HepG2 (cell line): ENCODE measurements around the gene GRID1. TPM values are rescaled to one million over a fixed set of nuclear protein-coding genes. Genes with fewer than 3 reads are reported as not detected.

ENCODE experiments used
- ATAC-seq: fragments of 200-7000 bp; cut with Tn5 transposase; 3 replicates; pipeline ENCODE4 v1.9.1; 2020; ENCODE audit warnings: mild to moderate bottlenecking, moderate library complexity
- BruUV-seq: library from RNA; stranded (reverse); fragments of 400-500 nt; replicated peaks from 2 replicates; lab custom pipeline; 2021; lab: Mats Ljungman, UMichigan
- CTCF ChIA-PET: fragments of 300-600 bp; formaldehyde crosslinking; extraction: SDS; loops from one replicate; lab custom pipeline; 2021; ENCODE audit warnings: low total read pairs, inconsistent platforms, low intra/inter-chr PET ratio; lab: Yijun Ruan, JAX
- POLR2A ChIA-PET: fragments of 350-600 bp; sonication (Branson Sonifier 250); formaldehyde crosslinking; loops from one replicate; lab custom pipeline; 2020; ENCODE audit warnings: antibody characterized with exemption, inconsistent platforms; lab: Yijun Ruan, JAX
- DNase-seq: peaks from one replicate; pipeline ENCODE4 v3.0.0-alpha.2; 2015; ENCODE audit warnings: low spot score
- FAIRE-seq: peaks from 3 replicates; lab custom pipeline; 2011; peaks lifted over from hg19 to GRCh38; lab: Jason Lieb, UNC
- H2AFZ ChIP-seq: one replicate; pipeline ENCODE4 v1.6.1; 2011; ENCODE audit warnings: low read length, inconsistent platforms
- H3K27ac ChIP-seq: fragments of 300-600 bp; 3 replicates; pipeline ENCODE4 v1.8.0; 2011; ENCODE audit warnings: mixed run types, mild to moderate bottlenecking, mixed read lengths, low read length, inconsistent platforms; ENCODE audit not compliant: insufficient read depth; ENCODE audit errors: extremely low read length
- H3K27me3 ChIP-seq, 2 experiments: fragments of 200-600 bp in 1 of 2; 2 replicates in 1 of 2; 3 replicates in 1 of 2; pipeline versions ENCODE4 v1.6.0 to v1.8.0; 2011; ENCODE audit warnings: low read length in 2 of 2, mild to moderate bottlenecking in 2 of 2, moderate library complexity in 2 of 2, inconsistent platforms in 1 of 2; ENCODE audit not compliant: insufficient read depth in 2 of 2, control insufficient read depth in 1 of 2
- H3K36me3 ChIP-seq, 2 experiments: fragments of 200-600 bp in 1 of 2; replicated peaks in 1 of 2; 2 replicates in 1 of 2; 3 replicates in 1 of 2; pipeline versions ENCODE4 v1.5.1 to v1.8.0; 2011; ENCODE audit warnings: low read length in 2 of 2, inconsistent platforms in 1 of 2; ENCODE audit not compliant: insufficient read depth in 2 of 2, control insufficient read depth in 1 of 2
- H3K4me1 ChIP-seq: 2 replicates; pipeline ENCODE4 v1.5.1; 2012; ENCODE audit warnings: low read length, inconsistent platforms; ENCODE audit not compliant: insufficient read depth
- H3K4me2 ChIP-seq: 2 replicates; pipeline ENCODE4 v1.6.0; 2011; ENCODE audit warnings: low read depth, low read length, inconsistent platforms
- H3K4me3 ChIP-seq, 3 experiments: fragments of 200-600 bp in 1 of 3; sonication (generic), shearing (Covaris generic) in 1 of 3; replicated peaks in 1 of 3; 2 replicates each; pipeline ENCODE4 v1.5.1; 2011 to 2016; ENCODE audit warnings: low read length in 3 of 3, inconsistent platforms in 2 of 3, low read depth in 2 of 3, mild to moderate bottlenecking in 2 of 3, control low read depth in 1 of 3, mixed read lengths in 1 of 3; ENCODE audit not compliant: insufficient read depth in 1 of 3
- H3K79me2 ChIP-seq: one replicate; pipeline ENCODE4 v1.6.1; 2011; ENCODE audit warnings: low read length, inconsistent platforms; ENCODE audit not compliant: insufficient read depth
- H3K9ac ChIP-seq: 2 replicates; pipeline ENCODE4 v1.6.0; 2011; ENCODE audit warnings: mild to moderate bottlenecking, low read depth, low read length, inconsistent platforms; ENCODE audit not compliant: insufficient read depth
- H3K9me3 ChIP-seq: 2 replicates; pipeline ENCODE4 v1.5.1; 2012; ENCODE audit warnings: mild to moderate bottlenecking, low read length
- H4K20me1 ChIP-seq: 2 replicates; pipeline ENCODE4 v1.6.0; 2011; ENCODE audit warnings: inconsistent platforms, mild to moderate bottlenecking, low read length, moderate library complexity; ENCODE audit not compliant: insufficient read depth
- ATF1 ChIP-seq: IDR thresholded peaks from 2 replicates; pipeline ENCODE4 v1.6.1; 2016; ENCODE audit warnings: mild to moderate bottlenecking, control low read depth
- CHD4 ChIP-seq: fragments of 200-600 bp; sonication (generic); IDR thresholded peaks from 2 replicates; pipeline ENCODE4 v1.7.0; 2017; ENCODE audit warnings: mild to moderate bottlenecking, low read length, borderline replicate concordance
- DR1 ChIP-seq: sonication (generic); formaldehyde crosslinking; IDR thresholded peaks from 2 replicates; pipeline ENCODE4 v1.8.0; 2021; ENCODE audit warnings: mild to moderate bottlenecking, missing genetic modification reagents, inconsistent platforms
- NAIF1 ChIP-seq: sonication (generic); formaldehyde crosslinking; IDR thresholded peaks from 2 replicates; pipeline ENCODE4 v1.5.0; 2020; ENCODE audit warnings: mild to moderate bottlenecking, missing genetic modification reagents, borderline replicate concordance
- PAWR ChIP-seq: sonication (generic); formaldehyde crosslinking; IDR thresholded peaks from 2 replicates; pipeline ENCODE4 v1.4.0; 2020; ENCODE audit warnings: missing genetic modification reagents, mild to moderate bottlenecking, borderline replicate concordance
- PCBP1 ChIP-seq: fragments of 200-400 bp; formaldehyde crosslinking; IDR thresholded peaks from 2 replicates; pipeline ENCODE4 v1.6.1; 2017; ENCODE audit warnings: mild to moderate bottlenecking, low read depth, low read length, borderline replicate concordance
- SRY ChIP-seq: sonication (generic); formaldehyde crosslinking; IDR thresholded peaks from 2 replicates; pipeline ENCODE4 v1.8.0; 2022; ENCODE audit warnings: mild to moderate bottlenecking, missing genetic modification reagents
- ZNF276 ChIP-seq: sonication (generic); formaldehyde crosslinking; IDR thresholded peaks from 2 replicates; pipeline ENCODE4 v1.4.0; 2020; ENCODE audit warnings: mild to moderate bottlenecking, low read depth, missing genetic modification reagents
- WGBS: methylation state at CpG from one replicate; pipeline ENCODE4 v1.1.6; 2017; ENCODE audit warnings: low lambda C conversion rate; 5-methylcytosine and 5-hydroxymethylcytosine counted together
- in situ Hi-C: cut with HindIII; loops from 2 replicates; pipeline ENCODE4 v1.10.0; 2017; ENCODE audit warnings: low pct_unique_long_range_greater_than_20kb; ENCODE audit not compliant: extremely low pct_ligation_motif_present
- intact Hi-C: fragments of 100-400 bp; cut with micrococcal nuclease; formaldehyde crosslinking; loops from one replicate; pipeline ENCODE4 v1.10.0; 2022; ENCODE audit not compliant: unreplicated experiment
- polyA plus RNA-seq, 8 experiments: library from polyadenylated mRNA; depleted of rRNA in 3 of 8; stranded (reverse) in 7 of 8; unstranded in 1 of 8; fragments of >200 nt; fragmentation: Illumina TruSeq in 4 of 8; extraction: Trizol in 4 of 8; gene quantifications; 2 replicates each; pipeline versions ENCODE4 v1.2.1 to v1.2.3, GENCODE V29; 2011 to 2016; ENCODE audit warnings: low read depth in 4 of 8, missing spikeins in 1 of 8, mixed read lengths in 1 of 8; ENCODE audit not compliant: insufficient read depth in 1 of 8
- total RNA-seq, 5 experiments: library from RNA; depleted of rRNA; stranded (reverse); fragments of >200 nt; fragmentation: Illumina TruSeq; extraction: Trizol; gene quantifications; 2 replicates each; pipeline ENCODE4 v1.2.3, GENCODE V29; 2016; ENCODE audit warnings: low read depth in 1 of 5

The GRID1 gene
- total and polyA plus RNA-seq, 2 of the 13 experiments (the other 11 are each of a cell fraction or from before 2014, with no cell fraction given), result 0.05 TPM; not detected in 1

- TF ChIP-seq ATF1 (no peak), CHD4 (no peak), ZNF276 (CRISPR knock-in tag) (no peak), NAIF1 (CRISPR knock-in tag) (no peak), PCBP1 (no peak)
- TF ChIP-seq, all 625 proteins: peak for 0
- Histone ChIP-seq H3K36me3 (no peaks in the 10 kb centered on the region), H3K27me3 (no peaks in the 10 kb centered on the region), H3K9me3 (no peaks in the 10 kb centered on the region), H3K27ac (no peak overlapping the region), H3K4me3 (no peak overlapping the region), H3K79me2 (no peaks in the 10 kb centered on the region), H2AFZ (no peak overlapping the region), H3K9ac (no peak overlapping the region), H3K4me1 (no peaks in the 10 kb centered on the region), H4K20me1 (no peaks in the 10 kb centered on the region), H3K4me2 (no peak overlapping the region)
- BruUV-seq, result no TSS peak
- POLR2A ChIA-PET, result no interaction called here
- WGBS, result 5% methylated on average over 3 of the region's 3 CpGs
- intact Hi-C loops, result no loop called here
- in situ Hi-C loops, result no loop called here
- DNase-seq (no peak), ATAC-seq (no peak), FAIRE-seq (no peak)
- CTCF ChIA-PET, result no interaction called here
These were observed 744.2 kb downstream of the GRID1 start for GRCh38 chr10:85622425-85622824.

- no peak overlapping the region for H3K4me3 ChIP-seq
- in situ Hi-C loops, result no loop called here
- 0% methylated on average over 2 of the region's 2 CpGs for WGBS
- BruUV-seq, result no TSS peak
- no peaks in the 10 kb centered on the region for H3K79me2 ChIP-seq
- ChIA-PET POLR2A (no interaction called here), CTCF (no interaction called here)
- H3K27ac ChIP-seq, result no peak overlapping the region
- no peak for FAIRE-seq
- no peaks in the 10 kb centered on the region for H3K27me3 ChIP-seq
- H3K9ac ChIP-seq, result no peak overlapping the region
- H3K36me3 ChIP-seq, result no peaks in the 10 kb centered on the region
- H4K20me1 ChIP-seq, result no peaks in the 10 kb centered on the region
- no peak for TF ChIP-seq DR1 (CRISPR knock-in tag)
- TF ChIP-seq SRY (CRISPR knock-in tag), result no peak
- TF ChIP-seq PAWR (CRISPR knock-in tag), result no peak
- H3K4me1 ChIP-seq, result no peaks in the 10 kb centered on the region
- no peak for DNase-seq
- H2AFZ ChIP-seq, result no peak overlapping the region
- no peaks in the 10 kb centered on the region for H3K9me3 ChIP-seq
- ATAC-seq, result no peak
- intact Hi-C loops, result no loop called here
- H3K4me2 ChIP-seq, result no peak overlapping the region
These were observed 745.0 kb downstream of the GRID1 start for GRCh38 chr10:85621562-85621961.
